AG04450 (cell line): ENCODE data around the gene TBX2. TPM values are rescaled to one million over a fixed set of nuclear protein-coding genes. Genes with fewer than 3 reads are reported as not detected.
A peak's percentile ranks its signal among the peaks of the same experiment; 100 is the strongest.
"Not testable (repeated sequence)": the region's sequence is repeated elsewhere in the genome, so short reads cannot be mapped to it uniquely, and the experiment has no call there.

ENCODE experiments used
- CTCF ChIA-PET: fragments of 300-600, 350-600 bp; formaldehyde crosslinking; extraction: SDS; loops from one replicate; lab custom pipeline; 2022; ENCODE audit warnings: antibody characterized with exemption, inconsistent platforms; lab: Charles Lee
- POLR2A ChIA-PET: fragments of 350-600 bp; formaldehyde crosslinking; extraction: SDS; loops from one replicate; lab custom pipeline; 2021; ENCODE audit warnings: antibody characterized with exemption, inconsistent platforms; lab: Yijun Ruan, JAX
- DNase-seq: peaks from one replicate; pipeline ENCODE4 v3.0.0-alpha.2; 2011; ENCODE audit warnings: low read depth, low spot score
- H3K27ac ChIP-seq: one replicate; pipeline ENCODE4 v1.5.1; 2012; ENCODE audit warnings: low read depth, low read length, control low read depth
- H3K27me3 ChIP-seq: one replicate; pipeline ENCODE4 v1.6.0; 2012; ENCODE audit warnings: low read length; ENCODE audit not compliant: control insufficient read depth, insufficient read depth
- H3K4me3 ChIP-seq: 2 replicates; pipeline ENCODE4 v1.5.1; 2011; ENCODE audit warnings: mild to moderate bottlenecking, low read depth, low read length, control low read depth
- H3K9me3 ChIP-seq: 2 replicates; pipeline ENCODE4 v1.5.1; 2012; ENCODE audit warnings: low read length; ENCODE audit not compliant: control insufficient read depth, insufficient read depth
- polyA plus RNA-seq: library from polyadenylated mRNA; depleted of rRNA; stranded (reverse); fragments of >200 nt; gene quantifications from 2 replicates; pipeline ENCODE4 v1.2.3, GENCODE V29; 2011
- TF ChIP-seq, protein P1 (sequence below): IDR thresholded peaks from 2 replicates; pipeline ENCODE4 v1.5.1; 2011; ENCODE audit warnings: low read depth, low read length, control low read depth, inconsistent platforms

TBX2 gene
- polyA plus RNA-seq, 1 experiment = 18.3 TPM

DNA sequence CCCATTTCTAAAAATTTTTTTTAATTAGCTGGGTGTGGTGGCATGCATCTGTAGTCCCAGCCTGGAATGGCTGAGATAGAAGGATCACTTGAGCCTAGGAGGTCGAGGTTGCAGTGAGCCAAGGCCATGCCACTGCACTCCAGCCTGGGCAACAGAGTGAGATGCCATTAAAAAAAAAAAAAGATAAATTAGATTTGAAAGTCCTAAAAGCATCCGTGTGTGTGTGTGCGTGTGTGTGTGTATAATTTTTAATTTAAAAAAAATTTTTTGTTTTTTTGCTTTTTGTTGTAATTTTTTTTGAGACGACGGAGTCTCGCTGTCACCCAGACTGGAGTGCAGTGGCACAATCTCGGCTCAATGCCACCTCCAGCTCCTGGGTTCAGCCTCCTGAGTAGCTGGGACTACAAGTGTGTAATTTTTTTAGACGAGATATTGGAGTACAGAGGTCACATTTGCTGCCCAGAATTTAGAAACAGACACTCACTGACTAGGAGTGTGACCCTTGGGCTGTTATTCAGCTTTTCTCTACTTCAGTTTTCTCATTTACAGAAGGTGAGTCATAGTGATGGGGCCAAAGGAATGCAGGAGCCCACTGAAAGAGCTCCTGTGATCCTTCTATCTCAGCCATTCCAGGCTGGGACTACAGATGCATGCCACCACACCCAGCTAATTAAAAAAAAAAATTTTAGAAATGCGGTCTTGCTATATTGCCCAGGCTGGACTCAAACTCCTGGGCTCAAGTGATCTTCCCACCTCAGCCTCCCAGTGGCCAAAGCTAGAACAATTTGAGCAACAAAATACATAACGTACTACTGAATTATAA lies 27.1 kb downstream of the TBX2 start:
- Histone ChIP-seq H3K9me3 (no peaks in the 10 kb centered on the region), H3K27me3 (no peaks in the 10 kb centered on the region), H3K27ac (no peak overlapping the region), H3K4me3 (no peak overlapping the region)
- no peak for DNase-seq
- POLR2A ChIA-PET = interaction anchor here (0.6 kb wide), 1 partner anchor 154 kb away, joined by 3 read pairs; no protein-coding TSS in a partner anchor
- TF ChIP-seq, protein P1, sequence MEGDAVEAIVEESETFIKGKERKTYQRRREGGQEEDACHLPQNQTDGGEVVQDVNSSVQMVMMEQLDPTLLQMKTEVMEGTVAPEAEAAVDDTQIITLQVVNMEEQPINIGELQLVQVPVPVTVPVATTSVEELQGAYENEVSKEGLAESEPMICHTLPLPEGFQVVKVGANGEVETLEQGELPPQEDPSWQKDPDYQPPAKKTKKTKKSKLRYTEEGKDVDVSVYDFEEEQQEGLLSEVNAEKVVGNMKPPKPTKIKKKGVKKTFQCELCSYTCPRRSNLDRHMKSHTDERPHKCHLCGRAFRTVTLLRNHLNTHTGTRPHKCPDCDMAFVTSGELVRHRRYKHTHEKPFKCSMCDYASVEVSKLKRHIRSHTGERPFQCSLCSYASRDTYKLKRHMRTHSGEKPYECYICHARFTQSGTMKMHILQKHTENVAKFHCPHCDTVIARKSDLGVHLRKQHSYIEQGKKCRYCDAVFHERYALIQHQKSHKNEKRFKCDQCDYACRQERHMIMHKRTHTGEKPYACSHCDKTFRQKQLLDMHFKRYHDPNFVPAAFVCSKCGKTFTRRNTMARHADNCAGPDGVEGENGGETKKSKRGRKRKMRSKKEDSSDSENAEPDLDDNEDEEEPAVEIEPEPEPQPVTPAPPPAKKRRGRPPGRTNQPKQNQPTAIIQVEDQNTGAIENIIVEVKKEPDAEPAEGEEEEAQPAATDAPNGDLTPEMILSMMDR = peak; percentile 21; the same call in 1 of the 2 replicates
- CTCF ChIA-PET = interaction anchor here (0.5 to 2.2 kb wide), 6 partner anchors 11 to 410 kb away, joined by 3 to 9 read pairs (median 3); no protein-coding TSS in a partner anchor

DNA sequence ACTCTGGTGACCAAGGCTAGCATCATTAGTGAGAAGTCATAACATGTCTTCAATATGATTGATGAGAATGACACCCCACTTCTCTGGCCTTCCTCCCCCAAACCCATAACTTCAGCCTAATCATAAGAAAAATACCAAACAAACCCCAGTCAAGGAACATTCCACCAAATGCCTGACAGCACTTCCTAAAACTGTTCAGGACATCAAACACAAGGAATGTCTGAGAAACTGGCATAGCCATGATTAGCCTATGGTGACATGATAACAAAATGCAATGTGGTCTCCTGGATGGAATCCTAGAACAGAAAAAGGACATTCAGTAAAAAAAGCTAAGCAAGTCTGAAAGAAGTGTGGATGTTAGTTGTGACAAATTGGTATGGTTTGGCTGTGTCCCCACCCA lies 27.9 kb downstream of the TBX2 start:
- ChIA-PET CTCF (interaction anchor here (0.5 to 2.2 kb wide), 8 partner anchors 10 to 409 kb away, joined by 3 to 9 read pairs (median 3); no protein-coding TSS in a partner anchor), POLR2A (interaction anchor here (0.6 kb wide), 1 partner anchor 153 kb away, joined by 3 read pairs; no protein-coding TSS in a partner anchor)

DNA sequence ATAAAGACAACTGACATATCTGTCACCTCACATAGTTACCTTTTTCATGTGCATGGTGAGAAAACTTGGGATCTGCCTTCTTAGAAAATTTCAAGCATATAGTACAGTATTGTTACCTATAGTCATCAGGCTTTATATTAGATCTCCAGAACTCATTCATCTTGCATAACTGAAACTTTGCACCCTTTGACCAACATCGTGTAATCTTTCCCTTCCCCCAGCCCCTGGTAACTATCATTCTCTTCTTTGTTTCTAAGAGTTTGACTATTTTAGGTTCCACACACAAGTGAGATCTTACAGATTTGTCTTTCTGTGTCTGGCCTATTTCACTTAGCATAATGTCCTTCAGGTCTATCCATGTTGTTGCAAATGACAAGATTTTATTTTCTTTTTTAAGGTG lies 29.6 kb downstream of the TBX2 start:
- ChIA-PET POLR2A (no interaction called here), CTCF (interaction anchor here (1.8 kb wide), 1 partner anchor 12 kb away, joined by 5 read pairs; no protein-coding TSS in a partner anchor)
- DNase-seq = no peak
- Histone ChIP-seq H3K4me3 (no peak overlapping the region), H3K27me3 (no peaks in the 10 kb centered on the region), H3K27ac (no peak overlapping the region), H3K9me3 (no peaks in the 10 kb centered on the region)
- TF ChIP-seq, protein P1 = no peak

More for the DNA sequence above, 27.9 kb downstream of the TBX2 start:
- no peak overlapping the region for H3K27ac ChIP-seq
- no peak overlapping the region for H3K4me3 ChIP-seq
- no peak for DNase-seq
- no peaks in the 10 kb centered on the region for H3K27me3 ChIP-seq
- TF ChIP-seq, protein P1 = no peak
- H3K9me3 ChIP-seq = no peaks in the 10 kb centered on the region

DNA sequence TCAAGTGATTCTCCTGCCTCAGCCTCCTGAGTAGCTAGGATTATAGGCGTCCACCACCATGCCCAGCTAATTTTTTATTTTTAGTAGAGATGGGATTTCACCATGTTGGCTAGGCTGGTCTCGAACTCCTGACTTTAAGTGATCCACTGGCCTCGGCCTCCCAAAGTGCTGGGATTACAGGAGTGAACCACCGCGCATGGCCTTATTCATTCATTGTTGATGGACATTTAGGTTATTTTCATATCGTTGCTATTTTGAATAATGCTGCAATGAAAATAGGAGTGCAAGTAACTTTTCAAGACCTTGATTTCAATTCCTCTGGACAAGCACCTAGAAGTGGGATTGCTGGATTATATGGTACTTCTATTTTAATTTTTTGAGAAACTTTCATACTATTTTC lies 30.2 kb downstream of the TBX2 start:
- DNase-seq, H3K27me3 ChIP-seq, H3K9me3 ChIP-seq, CTCF ChIA-PET, POLR2A ChIA-PET, H3K4me3 ChIP-seq, H3K27ac ChIP-seq: not testable (repeated sequence)

DNA sequence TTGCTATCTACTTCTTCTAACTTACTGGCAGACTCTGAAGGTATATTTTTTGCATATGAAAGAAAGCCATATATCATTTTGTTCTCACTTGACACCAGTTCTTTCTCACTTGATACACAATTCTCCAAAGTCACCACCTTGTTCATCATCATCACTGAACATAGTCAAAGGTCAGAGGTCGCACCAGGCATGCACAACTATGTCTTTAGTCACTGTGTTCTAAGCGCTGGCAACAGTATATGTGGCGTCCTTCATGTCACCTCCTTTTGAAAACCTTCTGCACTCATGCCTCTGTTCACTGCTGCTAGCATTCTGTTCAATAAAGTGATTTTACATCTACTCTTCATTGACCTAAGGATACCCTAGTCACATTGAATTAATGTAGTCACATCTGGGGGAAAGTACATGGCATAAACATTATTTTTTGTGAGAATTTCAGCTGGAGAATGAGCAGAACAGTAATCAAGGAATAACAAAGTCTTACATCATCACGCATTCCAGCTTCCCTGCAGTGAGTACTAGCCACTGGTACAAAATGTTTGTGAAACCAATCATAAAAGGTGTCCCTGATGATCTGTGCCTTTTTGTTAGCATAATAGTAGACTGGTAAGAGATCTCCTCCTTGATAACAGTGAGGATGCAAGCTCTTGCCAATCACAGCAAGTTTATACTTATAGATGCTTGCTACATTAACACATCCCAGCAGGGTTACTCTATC lies 32.1 kb downstream of the TBX2 start:
- Histone ChIP-seq H3K27me3 (no peaks in the 10 kb centered on the region), H3K9me3 (no peaks in the 10 kb centered on the region), H3K4me3 (no peak overlapping the region), H3K27ac (no peak overlapping the region)
- DNase-seq = no peak
- TF ChIP-seq, protein P1 = no peak
- CTCF ChIA-PET = interaction anchor here (0.6 to 1.0 kb wide), 3 partner anchors 19 to 149 kb away, joined by 3 to 4 read pairs (median 4); no protein-coding TSS in a partner anchor
- POLR2A ChIA-PET = interaction anchor here (0.9 to 1.0 kb wide), 2 partner anchors 11 to 44 kb away, joined by 7 to 12 read pairs; no protein-coding TSS in a partner anchor
